ENCODE data around the gene TSHZ1.

TSHZ1 gene

DNA sequence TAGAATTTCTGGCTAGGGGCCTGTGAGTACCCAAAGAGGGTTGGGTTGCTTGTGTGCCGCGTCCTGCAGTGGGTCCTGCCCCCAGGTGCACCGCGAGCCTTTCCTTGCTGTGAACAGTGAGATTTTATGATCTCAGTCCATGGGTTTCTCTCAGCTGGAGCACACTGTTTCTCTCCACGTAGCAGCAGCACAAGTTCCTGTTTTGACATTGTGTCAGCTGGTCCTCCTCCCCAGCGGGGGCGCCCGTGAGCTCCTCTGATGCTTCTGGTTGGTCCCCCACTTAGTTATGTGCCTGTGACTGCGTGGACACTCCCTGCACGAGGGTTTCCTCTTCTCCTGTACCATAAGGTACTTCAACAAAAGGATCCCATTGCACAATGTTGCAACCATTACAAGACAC lies 29.8 kb downstream of the TSHZ1 start:
- Histone ChIP-seq H3K9ac (ENCODE audit: low read depth, low read length) (no peak overlapping the region), H3K36me3 (ENCODE audit: control insufficient read depth, insufficient read depth, low read length) (no peaks in the 10 kb centered on the region), H3K4me3 (ENCODE audit: low read depth, low read length) (no peak overlapping the region), H3K27ac (ENCODE audit: low read depth, low read length) (no peak overlapping the region), H3K27me3 (ENCODE audit: control insufficient read depth, insufficient read depth, low read length) (no peaks in the 10 kb centered on the region), H3K4me1 (ENCODE audit: control insufficient read depth, insufficient read depth, low read length) (no peaks in the 10 kb centered on the region), H3K9me3 (ENCODE audit: control insufficient read depth, insufficient read depth, low read length) (no peaks in the 10 kb centered on the region)

DNA sequence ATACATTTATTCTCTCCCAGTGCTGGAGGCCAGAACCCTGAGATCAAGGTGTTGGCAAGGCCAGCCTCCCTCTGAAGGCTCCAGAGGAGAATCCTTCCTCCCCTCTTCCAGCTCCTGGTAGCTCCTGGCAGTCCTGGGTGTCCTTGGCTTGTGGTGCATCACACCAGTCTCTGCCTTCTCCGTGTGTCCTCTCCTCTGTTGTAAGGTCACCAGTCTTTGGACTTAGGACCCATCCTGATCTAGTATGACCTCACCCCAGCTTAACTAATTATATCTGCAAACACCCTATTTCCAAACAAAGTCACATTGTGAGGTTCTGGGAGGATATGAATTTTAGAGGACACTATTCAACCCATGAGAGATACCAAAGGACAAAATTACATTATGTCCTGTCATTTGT lies 31.1 kb downstream of the TSHZ1 start:
- Histone ChIP-seq H3K9me3 (ENCODE audit: control insufficient read depth, insufficient read depth, low read length) (no peaks in the 10 kb centered on the region), H3K4me1 (ENCODE audit: control insufficient read depth, insufficient read depth, low read length) (no peaks in the 10 kb centered on the region), H3K36me3 (ENCODE audit: control insufficient read depth, insufficient read depth, low read length) (no peaks in the 10 kb centered on the region), H3K4me3 (ENCODE audit: low read depth, low read length) (no peak overlapping the region), H3K9ac (ENCODE audit: low read depth, low read length) (no peak overlapping the region), H3K27me3 (ENCODE audit: control insufficient read depth, insufficient read depth, low read length) (no peaks in the 10 kb centered on the region), H3K27ac (ENCODE audit: low read depth, low read length) (no peak overlapping the region)

DNA sequence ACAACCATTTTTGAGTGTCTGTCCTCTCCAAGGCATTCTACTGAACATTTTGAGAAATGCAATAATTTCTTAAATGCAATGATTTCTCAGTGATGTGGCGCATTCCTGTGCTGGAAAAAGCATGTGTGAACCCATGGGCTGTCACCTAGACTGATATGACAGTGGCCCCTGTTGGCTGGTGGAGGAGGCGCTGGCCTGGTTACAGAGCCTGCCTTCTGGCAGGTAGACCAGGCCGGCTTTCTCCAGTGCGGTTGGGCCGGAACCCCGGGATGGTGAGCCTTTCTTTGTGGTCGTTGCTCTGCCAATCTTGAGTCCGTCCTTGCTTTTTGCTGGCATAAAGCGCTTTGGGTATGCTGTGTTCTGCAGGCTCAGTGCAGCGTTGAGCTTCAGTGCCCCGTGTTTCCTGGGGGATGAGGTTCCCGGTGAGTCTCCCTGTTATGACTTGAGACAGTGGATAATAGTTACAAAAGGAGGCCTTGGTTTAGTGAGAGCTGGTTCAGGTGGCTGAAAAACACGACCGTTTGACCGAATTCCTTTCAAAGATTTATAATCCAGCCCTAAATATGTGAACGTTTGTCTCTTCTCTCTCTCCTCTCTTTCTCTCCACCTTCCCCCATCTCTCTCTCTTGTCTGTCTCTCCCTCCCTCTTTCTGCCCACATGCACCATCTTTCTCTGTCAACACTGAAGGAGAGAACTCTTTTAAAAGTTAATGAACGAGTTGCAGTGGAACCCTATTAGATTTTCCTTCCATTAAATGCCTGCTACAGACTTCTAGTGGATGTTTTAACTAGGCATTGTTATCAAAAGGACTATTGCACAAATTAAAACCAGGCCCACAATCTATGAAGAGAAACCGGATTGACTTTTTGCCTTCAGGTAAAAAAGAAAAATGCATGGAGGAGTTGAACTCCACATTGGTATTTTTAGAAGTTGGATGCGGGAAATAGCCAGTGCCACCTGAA lies 34.0 kb downstream of the TSHZ1 start:
- H3K36me3 ChIP-seq (ENCODE audit: control insufficient read depth, insufficient read depth, low read length) = no peaks in the 10 kb centered on the region
- H3K4me1 ChIP-seq (ENCODE audit: control insufficient read depth, insufficient read depth, low read length) = no peaks in the 10 kb centered on the region
- no peak overlapping the region for H3K4me3 ChIP-seq (ENCODE audit: low read depth, low read length)

DNA sequence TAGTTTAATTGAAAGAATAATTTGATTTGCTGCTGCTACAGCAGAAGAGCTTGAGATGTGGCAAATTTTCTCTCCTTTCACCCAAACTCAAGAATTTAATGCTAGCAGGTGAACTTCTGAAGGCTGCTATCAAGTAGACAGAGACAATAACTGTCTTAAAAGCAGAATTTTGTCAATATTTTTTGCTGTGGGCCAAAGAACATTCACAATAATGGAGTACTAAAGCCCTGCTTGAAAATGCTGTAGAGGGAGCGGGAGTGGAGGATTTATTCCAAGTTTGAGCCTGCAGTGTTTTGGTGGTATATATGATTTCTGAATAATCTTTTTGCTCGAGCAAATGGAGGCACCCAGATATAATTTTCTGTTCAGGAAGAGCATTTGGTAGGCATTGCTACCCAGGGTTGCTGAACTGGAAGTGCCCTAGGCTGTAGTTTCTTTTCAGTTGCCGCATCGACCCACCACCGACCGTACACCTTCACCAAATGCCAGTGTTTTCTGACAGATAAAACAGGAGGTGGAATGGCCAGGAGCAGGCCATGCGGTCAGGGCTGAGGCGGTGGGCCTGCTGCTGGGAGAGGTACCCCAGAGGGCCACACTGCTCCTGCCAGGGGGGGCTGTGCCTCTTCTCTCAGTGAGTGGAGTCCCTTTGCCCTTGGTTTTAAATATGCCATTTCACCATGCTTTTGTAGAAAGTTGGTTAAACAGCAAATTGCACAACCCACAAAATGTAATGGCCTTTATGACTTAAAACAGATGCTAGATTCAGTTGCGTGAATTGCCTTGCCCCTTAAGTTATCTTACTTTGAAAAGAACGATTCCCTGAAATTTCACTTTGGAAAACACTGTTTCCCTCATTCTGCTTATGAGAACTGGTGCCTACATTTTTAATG lies 36.4 kb downstream of the TSHZ1 start:
- no peaks in the 10 kb centered on the region for H3K36me3 ChIP-seq (ENCODE audit: control insufficient read depth, insufficient read depth, low read length)
- no peaks in the 10 kb centered on the region for H3K4me1 ChIP-seq (ENCODE audit: control insufficient read depth, insufficient read depth, low read length)
- H3K27ac ChIP-seq (ENCODE audit: low read depth, low read length) = no peak overlapping the region
- no peak overlapping the region for H3K4me3 ChIP-seq (ENCODE audit: low read depth, low read length)
- no peaks in the 10 kb centered on the region for H3K27me3 ChIP-seq (ENCODE audit: control insufficient read depth, insufficient read depth, low read length)
- H3K9me3 ChIP-seq (ENCODE audit: control insufficient read depth, insufficient read depth, low read length) = no peaks in the 10 kb centered on the region
- no peak overlapping the region for H3K9ac ChIP-seq (ENCODE audit: low read depth, low read length)

More for the DNA sequence above, 34.0 kb downstream of the TSHZ1 start:
- no peak overlapping the region for H3K9ac ChIP-seq (ENCODE audit: low read depth, low read length)
- no peaks in the 10 kb centered on the region for H3K9me3 ChIP-seq (ENCODE audit: control insufficient read depth, insufficient read depth, low read length)
- no peaks in the 10 kb centered on the region for H3K27me3 ChIP-seq (ENCODE audit: control insufficient read depth, insufficient read depth, low read length)
- no peak overlapping the region for H3K27ac ChIP-seq (ENCODE audit: low read depth, low read length)

DNA sequence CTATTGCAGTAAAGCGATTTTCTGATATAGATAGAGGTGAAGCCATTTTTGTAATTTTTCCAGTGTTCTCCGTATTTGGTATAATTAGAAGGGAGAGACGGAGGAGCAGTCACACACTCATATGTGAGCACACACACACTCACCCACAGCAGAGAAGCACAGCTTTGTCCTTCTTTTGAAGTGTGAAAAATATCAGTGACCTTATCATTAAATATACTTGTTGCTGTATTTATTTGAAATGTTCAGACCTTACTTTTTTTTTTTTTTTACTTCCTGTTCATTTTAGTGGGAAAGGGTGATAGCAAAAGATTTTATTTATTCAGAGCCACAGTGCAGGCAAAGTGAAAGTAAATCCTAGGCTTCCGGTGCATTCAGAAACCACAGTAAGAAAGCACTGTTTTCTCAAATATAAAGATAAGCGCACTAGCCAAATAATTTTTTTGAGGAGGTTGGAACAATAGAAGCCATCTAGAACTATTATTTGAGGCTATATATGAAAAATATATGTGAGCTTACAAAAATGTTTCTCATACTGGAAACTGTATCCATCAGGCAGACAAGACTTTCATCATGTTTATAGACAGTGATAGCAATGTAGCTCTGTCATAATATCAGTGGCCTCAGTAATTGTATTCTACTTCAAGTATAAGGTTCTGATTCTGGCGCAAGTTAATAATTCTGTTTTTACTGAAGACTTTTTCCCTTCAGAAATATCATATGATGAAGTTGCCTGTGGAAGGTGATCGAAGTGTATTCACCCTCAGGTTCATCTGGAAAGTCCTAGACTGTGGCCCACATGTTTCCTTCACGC lies 37.2 kb downstream of the TSHZ1 start:
- no peak overlapping the region for H3K4me3 ChIP-seq (ENCODE audit: low read depth, low read length)
- no peaks in the 10 kb centered on the region for H3K27me3 ChIP-seq (ENCODE audit: control insufficient read depth, insufficient read depth, low read length)
- no peak overlapping the region for H3K9ac ChIP-seq (ENCODE audit: low read depth, low read length)
- no peaks in the 10 kb centered on the region for H3K9me3 ChIP-seq (ENCODE audit: control insufficient read depth, insufficient read depth, low read length)
- no peak overlapping the region for H3K27ac ChIP-seq (ENCODE audit: low read depth, low read length)
- H3K36me3 ChIP-seq (ENCODE audit: control insufficient read depth, insufficient read depth, low read length) = no peaks in the 10 kb centered on the region
- no peaks in the 10 kb centered on the region for H3K4me1 ChIP-seq (ENCODE audit: control insufficient read depth, insufficient read depth, low read length)

DNA sequence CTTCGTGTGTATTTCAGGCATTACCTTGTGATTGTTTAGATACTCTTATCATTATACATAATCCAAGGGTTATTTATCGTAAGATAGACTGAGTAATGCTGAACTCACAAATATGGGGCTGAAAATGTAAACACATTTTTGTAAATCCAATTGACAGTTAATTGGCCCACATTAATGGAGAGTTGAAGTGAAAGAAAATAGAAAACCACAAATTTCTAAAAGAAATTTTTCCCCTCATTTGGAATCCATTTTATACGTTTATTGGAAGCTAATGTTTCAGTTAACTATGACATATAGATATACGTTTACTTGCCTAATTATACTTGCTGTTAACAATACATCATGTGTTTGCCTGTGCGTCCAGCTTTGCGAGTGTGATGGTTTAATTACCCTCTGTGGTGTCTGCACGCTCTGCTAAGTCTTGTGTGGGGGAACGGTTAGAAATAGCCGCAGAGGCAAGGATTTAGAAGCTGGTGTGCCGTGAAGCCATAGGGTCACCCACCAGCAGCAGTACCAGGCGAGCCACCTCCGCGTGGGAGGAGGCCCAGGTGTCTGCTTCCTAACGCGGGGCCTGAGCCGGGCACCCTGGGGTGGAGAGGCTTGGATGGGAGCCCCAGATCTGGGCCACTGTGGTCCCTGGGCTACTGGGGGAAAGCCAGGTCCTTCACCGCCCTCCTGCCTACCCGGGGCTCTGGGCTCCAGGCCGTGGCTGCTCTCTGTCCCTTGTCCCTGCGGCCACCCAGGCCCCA lies 38.0 kb downstream of the TSHZ1 start:
- H3K36me3 ChIP-seq (ENCODE audit: control insufficient read depth, insufficient read depth, low read length) = no peaks in the 10 kb centered on the region
- no peaks in the 10 kb centered on the region for H3K4me1 ChIP-seq (ENCODE audit: control insufficient read depth, insufficient read depth, low read length)
- H3K27me3 ChIP-seq (ENCODE audit: control insufficient read depth, insufficient read depth, low read length) = no peaks in the 10 kb centered on the region
- H3K27ac ChIP-seq (ENCODE audit: low read depth, low read length) = no peak overlapping the region
- no peak overlapping the region for H3K4me3 ChIP-seq (ENCODE audit: low read depth, low read length)
- no peak overlapping the region for H3K9ac ChIP-seq (ENCODE audit: low read depth, low read length)
- no peaks in the 10 kb centered on the region for H3K9me3 ChIP-seq (ENCODE audit: control insufficient read depth, insufficient read depth, low read length)

DNA sequence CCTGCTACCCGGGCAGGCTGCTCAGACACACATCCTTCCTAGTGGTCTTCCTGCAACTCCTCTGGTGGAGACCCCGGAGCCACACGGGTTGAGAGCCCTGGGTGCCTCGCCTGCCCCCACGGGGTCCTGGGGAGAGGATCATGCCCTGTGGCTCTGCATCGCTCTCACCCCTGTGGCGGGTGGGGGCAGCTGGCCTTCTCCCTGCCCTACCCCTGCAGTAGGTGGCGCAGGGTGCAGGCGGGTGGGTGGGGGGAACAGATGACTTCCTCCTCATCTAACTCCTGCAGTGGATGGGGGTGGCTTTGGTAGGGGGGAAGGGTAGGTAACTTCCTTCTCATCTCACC lies 38.5 kb downstream of the TSHZ1 start:
- Histone ChIP-seq H3K27me3 (ENCODE audit: control insufficient read depth, insufficient read depth, low read length) (no peaks in the 10 kb centered on the region), H3K9me3 (ENCODE audit: control insufficient read depth, insufficient read depth, low read length) (no peaks in the 10 kb centered on the region), H3K27ac (ENCODE audit: low read depth, low read length) (no peak overlapping the region), H3K4me1 (ENCODE audit: control insufficient read depth, insufficient read depth, low read length) (no peaks in the 10 kb centered on the region), H3K9ac (ENCODE audit: low read depth, low read length) (no peak overlapping the region), H3K4me3 (ENCODE audit: low read depth, low read length) (no peak overlapping the region), H3K36me3 (ENCODE audit: control insufficient read depth, insufficient read depth, low read length) (no peaks in the 10 kb centered on the region)

DNA sequence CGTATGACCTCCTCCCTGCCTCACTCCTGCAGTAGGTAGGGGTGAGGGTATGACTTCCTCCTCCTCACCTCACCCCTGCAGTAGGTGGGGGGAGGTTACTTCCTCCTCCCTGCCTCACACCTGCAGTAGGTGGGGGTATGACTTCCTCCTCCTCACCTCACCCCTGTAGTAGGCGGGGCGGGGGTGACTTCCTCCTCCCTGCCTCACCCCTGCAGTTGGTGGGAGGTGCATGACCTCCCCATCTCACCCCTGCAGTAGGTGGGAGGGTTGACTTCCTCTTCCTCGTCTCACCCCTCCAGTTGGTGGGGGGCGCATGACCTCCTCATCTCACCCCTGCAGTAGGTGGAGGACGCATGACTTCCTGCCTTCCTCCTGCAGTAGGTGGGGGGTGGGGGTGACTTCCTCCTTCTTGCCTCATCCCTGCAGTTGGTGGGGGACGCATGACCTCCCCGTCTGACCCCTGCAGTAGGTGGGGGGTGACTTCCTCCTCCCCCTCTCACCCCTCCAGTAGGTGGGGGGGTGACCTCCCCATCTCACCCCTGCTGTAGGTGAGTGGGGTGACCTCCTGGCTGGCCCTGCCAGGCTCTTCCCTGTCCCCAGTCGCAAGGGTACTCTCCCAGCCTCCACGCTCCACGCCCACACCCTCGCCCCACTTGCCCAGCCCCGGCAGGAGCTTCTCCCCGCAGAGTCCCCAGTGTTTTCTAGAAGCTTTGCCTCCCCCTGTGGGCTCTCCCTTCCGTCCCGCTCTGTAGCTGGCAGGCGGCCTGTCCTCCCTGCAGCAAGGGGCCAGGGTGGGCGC lies 39.3 kb downstream of the TSHZ1 start:
- Histone ChIP-seq H3K27ac (ENCODE audit: low read depth, low read length) (no peak overlapping the region), H3K9me3 (ENCODE audit: control insufficient read depth, insufficient read depth, low read length) (no peaks in the 10 kb centered on the region), H3K27me3 (ENCODE audit: control insufficient read depth, insufficient read depth, low read length) (no peaks in the 10 kb centered on the region), H3K4me1 (ENCODE audit: control insufficient read depth, insufficient read depth, low read length) (no peaks in the 10 kb centered on the region), H3K4me3 (ENCODE audit: low read depth, low read length) (no peak overlapping the region), H3K36me3 (ENCODE audit: control insufficient read depth, insufficient read depth, low read length) (no peaks in the 10 kb centered on the region), H3K9ac (ENCODE audit: low read depth, low read length) (no peak overlapping the region)

DNA sequence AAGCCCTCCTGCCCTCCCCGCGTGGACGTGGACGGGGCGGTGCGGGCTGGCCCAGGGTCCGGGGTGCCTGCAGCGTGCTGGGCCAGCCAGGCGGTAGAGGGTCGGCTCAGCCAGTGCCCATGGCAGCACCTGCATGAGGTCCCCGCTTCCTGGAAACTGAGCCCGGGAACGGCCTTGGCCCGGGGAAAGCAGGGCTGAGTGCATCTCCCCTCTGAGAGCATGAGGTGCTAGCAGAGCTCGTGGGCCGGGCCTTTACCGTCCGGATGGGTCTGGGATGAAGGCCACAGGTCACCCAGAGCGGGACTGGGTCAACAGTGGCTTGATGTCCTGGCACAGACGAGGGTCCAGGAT lies 39.8 kb downstream of the TSHZ1 start:
- H3K9me3 ChIP-seq (ENCODE audit: control insufficient read depth, insufficient read depth, low read length) = no peaks in the 10 kb centered on the region
- H3K9ac ChIP-seq (ENCODE audit: low read depth, low read length) = no peak overlapping the region
- no peak overlapping the region for H3K27ac ChIP-seq (ENCODE audit: low read depth, low read length)
- H3K4me1 ChIP-seq (ENCODE audit: control insufficient read depth, insufficient read depth, low read length) = no peaks in the 10 kb centered on the region
- no peaks in the 10 kb centered on the region for H3K27me3 ChIP-seq (ENCODE audit: control insufficient read depth, insufficient read depth, low read length)
- H3K4me3 ChIP-seq (ENCODE audit: low read depth, low read length) = no peak overlapping the region
- H3K36me3 ChIP-seq (ENCODE audit: control insufficient read depth, insufficient read depth, low read length) = no peaks in the 10 kb centered on the region

DNA sequence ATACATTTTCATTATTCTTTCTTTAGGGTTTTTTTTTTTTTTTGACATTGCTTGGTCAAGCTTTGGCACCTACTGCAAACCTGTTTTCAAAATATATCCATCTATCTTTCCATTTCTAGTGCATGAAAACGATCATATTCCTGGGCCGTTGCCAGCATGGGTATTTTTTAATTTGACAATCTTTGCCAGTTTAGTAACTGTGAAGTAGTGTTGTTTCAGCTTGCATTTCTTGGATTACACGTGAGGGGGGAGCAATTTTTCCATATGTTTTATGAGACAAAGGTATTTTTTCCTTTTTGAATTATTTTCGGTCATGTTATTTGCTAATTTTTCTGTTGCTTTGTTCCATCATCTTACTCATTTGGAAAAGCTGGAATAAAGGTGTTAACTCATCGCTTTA lies 40.9 kb downstream of the TSHZ1 start:
- Histone ChIP-seq H3K4me1 (ENCODE audit: control insufficient read depth, insufficient read depth, low read length) (no peaks in the 10 kb centered on the region), H3K27ac (ENCODE audit: low read depth, low read length) (no peak overlapping the region), H3K36me3 (ENCODE audit: control insufficient read depth, insufficient read depth, low read length) (no peaks in the 10 kb centered on the region), H3K9me3 (ENCODE audit: control insufficient read depth, insufficient read depth, low read length) (no peaks in the 10 kb centered on the region), H3K27me3 (ENCODE audit: control insufficient read depth, insufficient read depth, low read length) (no peaks in the 10 kb centered on the region), H3K4me3 (ENCODE audit: low read depth, low read length) (no peak overlapping the region), H3K9ac (ENCODE audit: low read depth, low read length) (no peak overlapping the region)

Data from HUES48 (cell line).